CD4-positive, alpha-beta T cell treated with Interferon alpha-2 for 1 hour (primary cell): ENCODE results near the gene TDRD10.

Experiments used
- DNase-seq, 2 donors: peaks; one replicate each; pipeline ENCODE4 v3.0.0-alpha.2; 2020 to 2022

TDRD10 gene, protein sequence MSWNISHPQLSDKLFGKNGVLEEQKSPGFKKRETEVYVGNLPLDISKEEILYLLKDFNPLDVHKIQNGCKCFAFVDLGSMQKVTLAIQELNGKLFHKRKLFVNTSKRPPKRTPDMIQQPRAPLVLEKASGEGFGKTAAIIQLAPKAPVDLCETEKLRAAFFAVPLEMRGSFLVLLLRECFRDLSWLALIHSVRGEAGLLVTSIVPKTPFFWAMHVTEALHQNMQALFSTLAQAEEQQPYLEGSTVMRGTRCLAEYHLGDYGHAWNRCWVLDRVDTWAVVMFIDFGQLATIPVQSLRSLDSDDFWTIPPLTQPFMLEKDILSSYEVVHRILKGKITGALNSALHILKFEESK

DNA sequence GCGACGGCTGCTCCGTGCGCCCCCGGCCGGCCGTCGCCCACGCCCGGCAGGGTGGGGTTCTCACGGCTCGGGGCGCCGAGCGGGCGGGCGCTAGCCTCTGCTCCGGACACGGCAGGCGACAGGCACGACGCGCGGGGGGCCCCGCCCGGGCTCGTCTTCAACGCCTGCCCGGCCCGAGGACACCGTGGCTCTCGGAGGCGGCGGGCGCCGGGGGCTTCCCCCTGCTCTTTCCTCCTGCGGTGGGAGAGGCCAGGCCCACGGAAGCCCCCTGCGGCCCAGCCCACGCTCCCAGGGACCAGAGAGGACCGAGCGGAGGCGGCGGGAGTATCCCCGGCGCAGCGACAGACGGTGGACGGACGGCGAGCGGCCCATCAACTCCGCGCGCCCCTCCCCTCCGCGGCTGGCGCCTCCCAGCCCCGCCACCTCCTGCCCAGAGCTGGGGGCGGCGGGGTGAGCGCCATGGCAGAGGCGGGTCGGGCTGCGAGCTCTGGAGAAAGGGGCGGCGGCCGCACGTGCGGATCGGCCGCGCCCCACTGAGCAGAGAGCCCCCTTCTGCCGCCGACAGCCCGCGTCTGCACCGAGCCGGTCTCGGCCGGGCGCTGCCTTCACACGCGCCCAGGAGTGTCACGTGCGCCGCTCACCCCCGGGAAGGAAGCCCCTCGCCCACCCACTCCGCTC is at the start of gene TDRD10, which contains the start of gene SHE:
Gene TDRD10, plus strand, starts transcription at position 154 of the 678 bp plus-strand sequence. CDS start 4,685 bp downstream, outside the sequence.
Gene SHE, minus strand, starts transcription at position 347 of the 678 bp plus-strand sequence. CDS start 386 bp downstream, outside the sequence.
- peak in 1 of 2 donors; percentile 22 for DNase-seq

DNA sequence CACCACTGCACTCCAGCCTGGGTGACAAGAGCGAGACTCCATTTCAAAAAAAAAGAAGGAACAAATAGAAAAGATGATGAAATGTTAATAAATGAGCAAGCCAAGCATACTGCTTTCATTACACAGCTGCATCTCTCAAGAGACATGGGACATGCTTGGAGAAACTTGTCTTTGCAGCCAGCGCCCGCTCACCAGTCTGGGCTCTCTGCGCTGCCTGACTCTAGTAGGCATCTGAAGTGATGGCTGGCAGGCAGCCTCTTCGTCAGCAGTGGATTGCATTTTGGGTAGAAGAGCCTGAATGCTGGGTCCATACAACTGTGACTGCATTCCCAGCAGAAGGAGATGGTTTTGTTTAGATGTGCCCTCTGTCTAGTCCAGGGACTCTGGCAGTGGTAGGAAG is 48.9 kb upstream of the TDRD10 start:
- DNase-seq, result no peak

DNA sequence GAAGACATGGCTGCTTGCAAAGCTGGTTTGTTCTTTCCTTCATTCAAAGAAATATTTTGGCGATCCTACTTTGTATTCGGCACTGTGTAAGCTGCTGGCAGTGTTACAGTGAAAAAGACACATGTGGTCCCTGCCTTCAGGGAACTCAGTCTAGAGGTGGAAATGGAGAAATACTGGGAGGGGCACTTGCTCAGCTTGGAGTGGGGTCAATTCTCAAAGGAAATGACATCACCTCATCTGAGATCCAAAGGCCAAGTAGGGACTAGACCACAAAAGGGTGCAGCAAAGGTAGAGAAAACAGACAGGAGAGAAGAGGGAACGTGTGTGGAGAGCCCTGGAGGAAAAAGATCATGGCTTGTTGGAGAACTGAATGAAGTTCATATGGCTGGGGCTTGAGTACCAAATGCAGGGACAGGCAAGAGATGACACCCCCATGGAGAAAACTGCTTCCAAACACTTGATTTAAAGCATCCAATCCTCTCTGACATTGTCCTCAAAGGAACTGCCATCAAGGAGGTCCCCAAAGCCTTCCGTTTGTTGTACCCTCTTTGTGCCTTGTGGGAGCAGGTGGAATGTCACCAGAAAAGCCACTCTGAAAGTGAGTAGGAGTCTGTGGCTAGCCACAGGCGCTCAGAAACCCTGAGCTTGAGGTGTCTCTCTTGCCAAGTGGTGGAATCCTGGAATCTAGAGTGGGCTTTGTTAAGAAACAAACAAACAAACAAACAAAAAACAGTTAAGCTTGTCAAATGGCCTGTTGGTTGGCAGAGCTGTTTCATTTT is 48.3 kb upstream of the TDRD10 start:
- no peak for DNase-seq

DNA sequence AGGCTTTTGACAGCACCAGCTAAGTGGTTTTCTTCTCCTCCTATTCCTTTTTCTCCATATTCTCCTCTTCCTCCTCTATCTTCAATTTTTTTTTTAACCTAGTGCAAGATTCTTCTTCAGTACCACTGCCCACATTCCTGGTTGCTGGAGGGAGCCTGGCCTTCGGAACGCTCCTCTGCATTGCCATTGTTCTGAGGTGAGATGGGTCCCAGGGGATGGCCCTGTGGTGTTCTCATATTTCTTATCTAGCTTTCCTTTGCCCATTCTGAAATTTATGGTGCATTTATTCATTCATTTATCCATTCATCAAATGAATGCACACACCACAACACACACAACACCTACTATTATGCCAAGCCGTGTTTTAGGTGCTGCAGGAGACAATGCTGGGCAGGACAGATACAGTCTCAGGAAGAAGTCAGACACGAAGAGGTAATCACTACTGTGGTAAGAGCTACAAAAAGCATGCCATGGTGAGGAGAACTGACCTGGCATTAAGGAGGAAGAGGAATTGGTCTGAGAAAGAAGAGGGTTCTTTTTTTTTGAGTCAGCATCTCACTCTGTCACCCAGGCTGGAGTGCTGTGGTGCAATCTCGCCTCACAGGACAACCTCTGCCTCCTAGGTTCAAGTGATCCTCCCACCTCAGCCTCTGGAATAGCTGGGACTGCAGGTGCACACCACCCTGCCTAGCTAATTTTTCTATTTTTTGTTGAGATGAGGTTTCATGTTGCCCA is 47.5 kb upstream of the TDRD10 start:
- no peak for DNase-seq

DNA sequence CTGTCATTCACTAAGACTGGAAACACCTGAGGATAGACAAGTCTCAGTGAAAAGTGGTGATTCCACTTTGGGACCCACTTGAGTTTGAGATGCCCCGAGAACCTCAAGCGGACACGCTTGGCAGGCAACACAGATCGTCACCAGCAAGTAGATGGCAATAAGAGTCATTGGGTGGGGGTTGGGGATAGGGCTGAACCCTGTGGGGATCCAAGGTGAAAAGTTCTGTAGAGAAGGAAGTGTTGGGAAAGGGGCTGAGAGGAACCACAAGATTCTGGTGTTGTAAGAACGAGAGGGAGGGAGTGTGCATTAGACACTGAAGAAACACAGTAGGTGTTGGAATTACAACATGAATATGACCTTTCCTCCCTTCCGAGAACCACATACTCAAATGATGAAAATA is 45.4 kb upstream of the TDRD10 start:
- peak in 1 of 2 donors; percentile 27 for DNase-seq

DNA sequence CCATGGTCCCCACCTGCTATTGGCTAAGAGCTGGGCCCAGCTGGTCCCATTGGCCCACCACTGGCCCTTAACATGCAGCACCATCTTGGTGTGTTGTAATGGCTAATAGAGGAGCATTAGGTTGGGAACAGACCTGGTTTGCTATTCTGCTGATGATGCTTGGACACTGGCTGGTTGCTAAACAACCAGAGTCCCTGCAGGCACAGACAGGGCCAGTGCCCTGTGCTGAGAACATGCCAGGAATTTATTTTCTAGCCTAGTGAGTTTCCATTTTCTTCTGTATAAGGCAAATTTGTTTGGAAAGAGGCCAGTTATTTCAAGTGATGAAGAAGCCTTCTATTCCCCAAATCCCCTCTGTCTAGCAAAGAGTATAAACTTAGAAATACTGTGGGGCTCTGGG is 42.9 kb upstream of the TDRD10 start:
- no peak for DNase-seq

DNA sequence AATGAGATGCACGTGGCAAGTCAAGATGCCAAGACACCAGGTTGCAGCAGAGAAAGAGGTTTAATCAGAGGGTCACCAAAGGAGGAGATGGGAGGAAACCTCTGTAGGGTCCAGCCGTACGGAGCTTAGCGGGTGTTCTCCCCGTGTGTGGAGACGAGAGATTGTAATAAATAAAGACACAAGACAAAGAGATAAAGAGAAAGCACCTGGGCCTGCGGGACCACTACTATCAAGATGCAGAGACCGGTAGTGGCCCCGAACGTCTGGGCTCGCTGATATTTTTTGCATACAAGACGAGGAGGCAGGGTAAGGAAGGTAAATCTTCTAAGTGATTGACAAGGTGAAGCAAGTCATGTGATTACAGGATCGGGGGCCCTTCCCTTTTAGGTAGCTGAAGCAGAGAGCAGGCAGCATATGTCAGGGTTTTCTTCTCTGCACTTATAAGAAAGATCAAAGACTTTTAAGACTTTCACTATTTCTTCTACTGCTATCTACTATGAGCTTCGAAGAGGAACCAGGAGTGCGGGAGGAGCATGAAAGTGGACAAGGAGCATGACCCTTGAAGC is 41.2 kb upstream of the TDRD10 start:
- no peak for DNase-seq

DNA sequence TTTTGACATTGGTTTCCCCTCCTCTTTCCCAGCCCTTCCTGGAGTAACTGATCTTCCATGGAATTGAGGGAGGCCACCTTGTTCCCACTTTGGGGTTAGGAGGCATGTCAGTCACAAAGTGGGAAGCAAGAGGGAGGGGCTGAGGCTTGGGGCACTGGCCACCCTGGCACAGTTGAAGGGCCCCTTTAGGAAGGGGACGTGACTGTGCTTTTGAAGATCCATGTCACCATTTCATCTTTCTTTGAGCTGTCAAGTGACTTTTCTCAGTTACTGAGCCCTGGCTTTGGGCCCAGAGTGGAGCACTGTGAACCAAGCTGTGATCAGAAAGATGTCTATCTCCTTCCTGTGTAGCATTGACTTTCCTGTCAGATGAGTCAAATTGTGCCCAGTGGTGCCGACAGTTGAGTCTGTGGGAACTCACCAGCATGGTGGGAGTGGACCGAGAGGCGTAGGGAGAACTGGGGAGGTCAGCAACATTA is 38.5 kb upstream of the TDRD10 start:
- DNase-seq, result peak; percentile 45 to 80

DNA sequence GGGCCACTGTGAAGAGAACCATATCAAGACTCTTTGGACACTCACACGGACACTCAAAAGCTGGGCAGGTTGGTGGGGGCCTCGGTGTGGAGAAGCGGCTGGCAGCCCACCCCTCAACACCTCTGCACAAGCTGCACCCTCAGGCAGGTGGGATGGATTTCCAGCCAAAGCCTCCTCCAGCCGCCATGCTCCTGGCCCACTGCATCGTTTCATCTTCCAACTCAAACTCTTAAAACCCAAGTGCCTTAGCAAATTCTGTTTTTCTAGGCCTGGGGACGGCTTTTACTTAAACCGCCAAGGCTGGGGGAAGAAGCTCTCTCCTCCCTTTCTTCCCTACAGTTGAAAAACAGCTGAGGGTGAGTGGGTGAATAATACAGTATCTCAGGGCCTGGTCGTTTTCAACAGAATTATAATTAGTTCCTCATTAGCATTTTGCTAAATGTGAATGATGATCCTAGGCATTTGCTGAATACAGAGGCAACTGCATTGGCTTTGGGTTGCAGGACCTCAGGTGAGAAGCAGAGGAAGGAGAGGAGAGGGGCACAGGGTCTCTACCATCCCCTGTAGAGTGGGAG is 36.3 kb upstream of the TDRD10 start:
- DNase-seq, result no peak

DNA sequence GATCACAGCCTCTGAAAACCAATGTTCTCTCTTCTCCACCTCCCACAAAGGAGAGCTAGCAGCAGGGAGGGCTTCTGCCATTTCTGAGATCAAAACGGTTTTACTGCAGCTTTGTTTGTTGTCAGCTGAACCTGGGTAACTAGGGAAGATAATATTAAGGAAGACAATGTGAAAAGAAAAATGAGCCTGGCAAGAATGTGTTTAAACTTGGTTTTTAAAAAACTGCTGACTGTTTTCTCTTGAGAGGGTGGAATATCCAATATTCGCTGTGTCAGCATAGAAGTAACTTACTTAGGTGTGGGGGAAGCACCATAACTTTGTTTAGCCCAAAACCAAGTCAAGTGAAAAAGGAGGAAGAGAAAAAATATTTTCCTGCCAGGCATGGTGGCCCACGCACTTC is 35.8 kb upstream of the TDRD10 start:
- peak in 1 of 2 donors; percentile 16 for DNase-seq

DNA sequence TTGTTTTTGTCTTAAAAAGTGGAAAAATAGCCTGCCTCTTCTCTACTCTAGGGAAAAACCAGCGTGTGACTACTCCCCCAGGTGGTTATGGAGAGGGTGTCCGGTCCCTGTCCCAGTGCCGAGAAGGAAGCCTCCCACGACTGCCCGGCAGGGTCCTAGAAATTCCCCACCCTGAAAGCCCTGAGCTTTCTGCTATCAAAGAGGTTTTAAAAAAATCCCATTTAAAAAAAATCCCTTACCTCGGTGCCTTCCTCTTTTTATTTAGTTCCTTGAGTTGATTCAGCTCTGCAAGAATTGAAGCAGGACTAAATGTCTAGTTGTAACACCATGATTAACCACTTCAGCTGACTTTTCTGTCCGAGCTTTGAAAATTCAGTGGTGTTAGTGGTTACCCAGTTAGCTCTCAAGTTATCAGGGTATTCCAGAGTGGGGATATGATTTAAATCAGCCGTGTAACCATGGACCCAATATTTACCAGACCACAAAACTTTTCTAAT is 35.0 kb upstream of the TDRD10 start:
- peak in 1 of 2 donors; percentile 38 for DNase-seq

DNA sequence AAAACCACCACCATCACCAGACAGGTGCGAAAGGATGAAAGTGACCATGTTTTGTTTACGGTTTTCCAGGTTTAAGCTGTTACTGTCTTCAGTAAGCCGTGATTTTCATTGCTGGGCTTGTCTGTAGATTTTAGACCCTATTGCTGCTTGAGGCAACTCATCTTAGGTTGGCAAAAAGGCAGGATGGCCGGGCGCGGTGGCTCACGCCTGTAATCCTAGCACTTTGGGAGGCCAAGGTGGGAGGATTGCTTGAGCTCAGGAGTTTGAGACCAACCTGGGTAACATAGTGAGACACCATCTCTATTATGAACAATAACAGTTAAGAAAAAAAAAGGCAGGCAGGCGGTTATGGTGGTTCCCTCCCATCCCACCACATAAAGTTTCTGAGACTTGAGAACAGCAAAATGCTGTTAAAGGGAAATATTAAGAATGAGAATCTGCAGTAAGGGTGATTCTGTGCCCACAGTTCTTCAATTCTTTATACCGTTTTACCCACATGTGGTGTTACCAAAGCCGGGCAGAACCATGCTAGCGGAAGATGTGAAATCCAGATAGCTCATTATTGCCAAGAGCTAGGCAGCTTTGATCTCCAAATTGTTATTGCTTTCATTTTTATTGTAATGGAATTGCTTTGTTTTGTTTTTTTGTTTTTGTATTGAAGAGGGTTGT is 34.5 kb upstream of the TDRD10 start:
- peak in 1 of 2 donors; percentile 46 for DNase-seq

DNA sequence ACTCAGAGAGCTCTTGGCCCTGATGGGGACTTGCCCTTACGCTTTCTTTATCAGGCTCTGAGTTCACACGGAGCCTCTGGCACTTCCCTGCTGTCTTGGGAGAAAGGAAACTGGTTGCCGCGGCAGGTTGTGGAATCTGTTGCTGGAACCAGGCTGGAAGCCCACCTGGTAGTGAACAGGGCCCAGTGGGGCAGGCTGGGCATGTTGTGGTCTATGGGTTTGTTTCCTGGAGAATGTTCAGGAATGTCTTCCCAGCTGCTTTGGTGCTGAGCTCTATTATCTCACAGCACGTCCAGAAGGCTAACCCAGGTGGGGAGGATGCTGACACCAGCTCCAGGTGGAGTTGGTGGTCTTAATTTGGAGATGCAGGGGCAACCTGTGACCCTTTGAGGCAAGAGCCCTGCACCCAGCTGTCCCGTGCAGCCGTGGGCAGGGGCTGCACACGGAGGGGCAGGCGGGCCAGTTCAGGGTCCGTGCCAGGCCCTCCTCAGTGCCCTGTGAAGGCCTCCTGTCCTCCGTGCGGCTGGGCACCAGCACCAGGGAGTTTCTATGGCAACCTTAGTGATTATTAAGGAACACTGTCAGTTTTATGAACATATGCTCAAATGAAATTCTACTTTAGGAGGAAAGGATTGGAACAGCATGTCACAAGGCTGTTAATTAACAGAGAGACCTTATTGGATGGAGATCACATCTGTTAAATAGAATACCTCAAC is 33.3 kb upstream of the TDRD10 start:
- no peak for DNase-seq

DNA sequence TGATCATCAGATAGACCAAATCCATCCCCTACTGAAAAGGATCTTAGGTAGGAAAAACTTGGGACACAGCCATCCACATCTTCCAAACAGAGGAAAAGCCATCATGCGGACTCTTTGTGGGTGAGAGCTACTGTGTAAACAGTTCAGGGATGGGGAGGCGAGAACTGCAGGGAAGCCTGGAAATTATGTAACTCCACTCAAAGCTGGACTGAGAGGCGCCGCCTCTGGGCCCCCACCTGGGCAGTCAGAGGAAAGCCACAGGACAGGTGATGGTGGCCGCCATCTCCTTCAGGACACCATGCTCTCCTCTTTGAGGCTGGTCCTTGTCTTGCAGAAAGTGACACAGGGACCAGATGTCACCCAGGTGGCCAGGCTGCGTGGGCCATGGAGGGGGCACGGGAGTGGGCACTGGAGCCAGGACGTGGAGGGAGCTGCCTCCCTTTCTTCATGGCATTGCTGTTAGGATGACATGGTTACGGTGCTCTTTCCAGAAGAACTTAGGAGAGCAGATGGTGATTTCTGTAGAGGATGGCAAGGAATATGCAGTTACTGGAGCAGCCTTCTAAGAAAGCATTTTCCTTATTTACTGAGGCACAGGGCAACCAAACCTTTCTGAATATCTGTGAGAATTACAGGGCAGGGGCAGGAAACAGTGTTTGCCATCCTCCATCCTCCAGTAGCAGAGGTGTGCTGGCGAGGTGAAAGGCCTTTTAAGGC is 32.0 kb upstream of the TDRD10 start:
- no peak for DNase-seq

DNA sequence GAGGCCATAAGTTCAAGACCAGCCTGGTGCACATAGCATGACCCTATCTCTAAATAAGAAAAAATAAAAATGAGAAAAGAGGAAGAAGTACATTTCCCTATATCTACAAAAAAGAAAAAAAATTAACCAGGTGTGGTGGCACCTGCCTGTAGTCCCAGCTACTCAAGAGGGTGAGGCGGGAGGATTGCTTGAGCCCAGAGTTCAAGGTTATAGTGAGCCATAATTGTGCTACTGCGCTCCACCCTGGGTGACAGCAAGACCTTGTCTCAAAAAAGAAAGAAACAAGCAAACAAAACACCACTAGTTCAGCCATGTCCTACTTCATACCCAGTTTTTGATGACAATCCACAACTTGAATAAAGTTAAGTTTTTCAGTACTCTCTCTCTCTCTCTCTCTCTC is 30.7 kb upstream of the TDRD10 start:
- no peak for DNase-seq

DNA sequence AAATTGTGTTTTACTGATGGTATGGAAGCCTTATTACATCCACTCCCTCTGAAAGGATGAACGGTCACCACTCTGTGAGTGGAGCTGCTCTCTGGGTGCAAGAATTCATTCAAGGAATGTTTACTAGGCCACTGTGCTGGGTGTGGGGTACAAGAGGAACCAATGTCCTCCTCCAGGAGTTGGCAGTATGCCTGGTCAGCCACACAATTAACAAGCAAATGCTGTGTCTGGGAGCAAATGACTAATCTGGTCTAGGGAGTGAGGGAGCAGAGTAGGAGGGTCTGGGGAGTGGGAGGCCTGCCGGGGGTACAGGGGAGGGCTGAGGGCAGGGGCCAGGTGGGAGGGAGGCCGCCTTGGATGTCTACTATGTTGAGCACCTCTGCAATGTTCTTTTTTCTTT is 27.2 kb upstream of the TDRD10 start:
- no peak for DNase-seq

DNA sequence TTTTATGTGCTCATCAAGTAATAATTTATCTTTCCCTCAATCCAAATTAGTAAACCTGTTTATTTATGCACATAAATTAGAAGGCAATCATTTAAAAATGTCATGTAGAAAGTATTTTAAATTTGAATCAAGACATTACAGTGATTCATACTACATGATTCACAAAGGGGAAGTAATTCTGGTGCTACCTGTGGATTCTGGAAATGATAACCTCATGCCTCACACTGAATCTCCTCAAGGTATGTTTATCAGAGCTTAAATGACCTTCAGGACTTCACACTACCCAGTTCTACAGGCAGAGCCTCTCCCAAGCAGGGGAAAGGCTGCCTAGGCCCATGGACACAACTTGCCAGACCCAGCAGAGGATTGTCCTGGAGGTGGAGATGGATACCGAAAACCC is 25.2 kb upstream of the TDRD10 start:
- no peak for DNase-seq

DNA sequence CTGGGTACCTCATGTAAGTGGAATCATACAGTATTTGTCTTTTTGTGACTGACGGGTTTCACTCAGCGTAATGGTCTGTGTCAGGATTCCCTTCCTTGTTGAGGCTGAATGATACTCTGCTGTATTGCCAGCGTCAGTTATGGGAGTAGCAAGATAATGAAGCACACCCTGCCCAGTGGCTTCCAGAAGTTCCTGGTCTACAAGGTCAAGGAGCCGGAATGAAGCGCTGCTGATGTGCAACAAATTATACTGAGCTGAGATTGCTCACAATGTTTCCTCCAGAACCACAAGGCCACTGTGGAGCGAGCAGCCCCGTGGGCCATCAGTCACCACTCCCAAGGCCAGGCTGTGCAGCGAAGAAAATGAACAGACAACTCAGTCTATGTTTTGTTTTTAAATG is 24.0 kb upstream of the TDRD10 start:
- no peak for DNase-seq

DNA sequence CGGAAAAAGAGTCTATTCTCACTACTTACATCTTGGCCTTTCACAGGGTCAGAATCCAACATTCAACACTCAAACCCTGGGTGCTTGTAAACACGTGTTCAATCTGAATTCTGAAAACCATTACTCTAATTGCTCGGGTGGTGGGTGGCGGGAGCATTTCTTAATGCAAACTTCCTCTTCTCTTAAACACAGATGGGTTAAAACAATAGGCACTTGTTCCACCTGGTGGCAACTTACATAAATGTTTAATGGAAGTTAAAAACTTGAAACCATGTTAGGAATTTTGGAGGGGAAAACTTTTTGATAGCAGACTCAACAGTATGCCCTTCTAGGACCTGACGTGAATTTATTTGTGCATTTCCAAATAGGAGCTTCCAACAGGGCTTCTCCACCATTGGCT is 23.4 kb upstream of the TDRD10 start:
- DNase-seq, result peak; percentile 21 to 44
